ENCODE measurements around the gene NXPE3. TPM values are rescaled to one million over a fixed set of nuclear protein-coding genes. Genes with fewer than 3 reads are reported as not detected.

Gene NXPE3
- total RNA-seq, 1 experiment from 2014 or later, result 5.3 TPM

DNA sequence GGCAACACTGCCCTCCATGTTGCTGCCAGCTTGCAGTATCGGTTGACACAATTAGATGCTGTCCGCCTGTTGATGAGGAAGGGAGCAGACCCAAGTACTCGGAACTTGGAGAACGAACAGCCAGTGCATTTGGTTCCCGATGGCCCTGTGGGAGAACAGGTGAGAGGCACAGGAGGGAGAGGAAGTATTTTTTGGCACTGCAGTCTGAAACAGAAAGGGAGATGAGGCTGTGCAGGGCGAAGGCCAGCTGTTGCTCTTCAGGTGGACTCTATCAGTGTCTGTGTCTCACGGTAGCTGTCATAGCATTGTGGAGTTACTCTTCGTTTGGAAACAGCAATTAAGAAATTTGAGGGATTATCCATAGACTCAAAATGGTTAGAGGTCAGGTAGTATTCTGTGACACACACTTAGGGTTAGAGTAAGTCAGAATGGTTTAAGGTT is 78.3 kb downstream of the NXPE3 start:
- Mint-ChIP-seq H3K36me3 (ENCODE audit: insufficient read depth, unreplicated experiment) (peaks cover 91% of the 10 kb centered on the region), H3K27ac (ENCODE audit: unreplicated experiment) (no peak overlapping the region), H3K4me3 (ENCODE audit: unreplicated experiment) (no peak overlapping the region), H3K9me3 (ENCODE audit: unreplicated experiment) (no peaks in the 10 kb centered on the region), H3K27me3 (ENCODE audit: insufficient read depth, unreplicated experiment) (no peaks in the 10 kb centered on the region), H3K4me1 (ENCODE audit: low read depth, unreplicated experiment) (peaks cover 24% of the 10 kb centered on the region)
- H3K27me3 ChIP-seq (replicated peaks; ENCODE audit: control insufficient read depth, insufficient read depth, low read length), result no peaks in the 10 kb centered on the region
- no peak overlapping the region for H3K4me3 ChIP-seq (ENCODE audit: low read depth, low read length)
- H3K9me3 ChIP-seq, result no peaks in the 10 kb centered on the region
- no peak for DNase-seq
- POLR2A ChIA-PET, result no interaction called here
- BruUV-seq (replicated peaks), result no TSS peak
- TF ChIP-seq, protein P1, sequence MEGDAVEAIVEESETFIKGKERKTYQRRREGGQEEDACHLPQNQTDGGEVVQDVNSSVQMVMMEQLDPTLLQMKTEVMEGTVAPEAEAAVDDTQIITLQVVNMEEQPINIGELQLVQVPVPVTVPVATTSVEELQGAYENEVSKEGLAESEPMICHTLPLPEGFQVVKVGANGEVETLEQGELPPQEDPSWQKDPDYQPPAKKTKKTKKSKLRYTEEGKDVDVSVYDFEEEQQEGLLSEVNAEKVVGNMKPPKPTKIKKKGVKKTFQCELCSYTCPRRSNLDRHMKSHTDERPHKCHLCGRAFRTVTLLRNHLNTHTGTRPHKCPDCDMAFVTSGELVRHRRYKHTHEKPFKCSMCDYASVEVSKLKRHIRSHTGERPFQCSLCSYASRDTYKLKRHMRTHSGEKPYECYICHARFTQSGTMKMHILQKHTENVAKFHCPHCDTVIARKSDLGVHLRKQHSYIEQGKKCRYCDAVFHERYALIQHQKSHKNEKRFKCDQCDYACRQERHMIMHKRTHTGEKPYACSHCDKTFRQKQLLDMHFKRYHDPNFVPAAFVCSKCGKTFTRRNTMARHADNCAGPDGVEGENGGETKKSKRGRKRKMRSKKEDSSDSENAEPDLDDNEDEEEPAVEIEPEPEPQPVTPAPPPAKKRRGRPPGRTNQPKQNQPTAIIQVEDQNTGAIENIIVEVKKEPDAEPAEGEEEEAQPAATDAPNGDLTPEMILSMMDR (IDR thresholded peaks at IDR 0.05; ENCODE audit: insufficient read depth in 1 of 2, low read depth in 1 of 2, low read length in 1 of 2, severe bottlenecking in 1 of 2, unreplicated experiment in 1 of 2), result no peak
- H3K36me3 ChIP-seq (ENCODE audit: control insufficient read depth, insufficient read depth, low read length), result peaks cover 8% of the 10 kb centered on the region
- H3K4me1 ChIP-seq, result peaks cover 28% of the 10 kb centered on the region
- CTCF ChIA-PET, result no interaction called here
- intact Hi-C loops (cut with micrococcal nuclease; ENCODE audit: unreplicated experiment), result no loop called here

DNA sequence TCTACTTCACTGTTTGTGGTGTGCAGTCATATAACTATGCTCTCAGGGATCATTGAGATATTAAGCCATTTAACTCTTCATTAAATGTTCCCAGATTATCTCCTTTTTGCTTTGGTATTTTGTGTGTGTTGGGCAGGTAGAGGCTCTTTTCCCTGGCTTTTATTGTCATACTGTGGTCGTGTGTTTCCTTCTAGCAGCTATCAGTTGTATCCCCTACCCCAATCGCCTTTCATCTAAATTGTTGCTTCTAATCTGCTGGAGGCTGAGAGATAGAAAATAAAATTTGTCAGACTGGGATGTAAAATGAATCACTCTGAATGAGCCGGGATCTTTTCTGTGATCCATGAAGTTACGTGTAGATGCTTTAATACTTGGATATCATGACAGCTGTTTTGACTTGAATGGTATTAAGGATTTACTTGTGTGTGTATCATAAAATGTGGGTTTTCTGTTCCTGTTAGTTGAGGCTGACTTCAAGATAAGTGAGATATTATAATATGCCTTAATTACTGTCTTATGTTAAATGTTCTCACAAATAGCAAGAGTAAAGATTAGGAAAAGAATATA is 79.5 kb downstream of the NXPE3 start:
- Mint-ChIP-seq H3K36me3 (ENCODE audit: insufficient read depth, unreplicated experiment) (peaks cover 80% of the 10 kb centered on the region), H3K9me3 (ENCODE audit: unreplicated experiment) (no peaks in the 10 kb centered on the region), H3K27me3 (ENCODE audit: insufficient read depth, unreplicated experiment) (no peaks in the 10 kb centered on the region), H3K4me3 (ENCODE audit: unreplicated experiment) (no peak overlapping the region), H3K27ac (ENCODE audit: unreplicated experiment) (no peak overlapping the region), H3K4me1 (ENCODE audit: low read depth, unreplicated experiment) (peaks cover 18% of the 10 kb centered on the region)
- CTCF ChIA-PET, result interaction anchor here (0.6 kb wide), 1 partner anchor 7 kb away, joined by 3 read pairs; no protein-coding TSS in a partner anchor
- Histone ChIP-seq H3K4me3 (ENCODE audit: low read depth, low read length) (no peak overlapping the region), H3K4me1 (peaks cover 20% of the 10 kb centered on the region), H3K9me3 (no peaks in the 10 kb centered on the region), H3K27me3 (replicated peaks; ENCODE audit: control insufficient read depth, insufficient read depth, low read length) (no peaks in the 10 kb centered on the region), H3K36me3 (ENCODE audit: control insufficient read depth, insufficient read depth, low read length) (peaks cover 4% of the 10 kb centered on the region)
- no TSS peak for BruUV-seq (replicated peaks)
- TF ChIP-seq, protein P1 (IDR thresholded peaks at IDR 0.05; ENCODE audit: insufficient read depth in 1 of 2, low read depth in 1 of 2, low read length in 1 of 2, severe bottlenecking in 1 of 2, unreplicated experiment in 1 of 2), result no peak
- intact Hi-C loops (cut with micrococcal nuclease; ENCODE audit: unreplicated experiment), result no loop called here
- POLR2A ChIA-PET, result no interaction called here
- no peak for DNase-seq

DNA sequence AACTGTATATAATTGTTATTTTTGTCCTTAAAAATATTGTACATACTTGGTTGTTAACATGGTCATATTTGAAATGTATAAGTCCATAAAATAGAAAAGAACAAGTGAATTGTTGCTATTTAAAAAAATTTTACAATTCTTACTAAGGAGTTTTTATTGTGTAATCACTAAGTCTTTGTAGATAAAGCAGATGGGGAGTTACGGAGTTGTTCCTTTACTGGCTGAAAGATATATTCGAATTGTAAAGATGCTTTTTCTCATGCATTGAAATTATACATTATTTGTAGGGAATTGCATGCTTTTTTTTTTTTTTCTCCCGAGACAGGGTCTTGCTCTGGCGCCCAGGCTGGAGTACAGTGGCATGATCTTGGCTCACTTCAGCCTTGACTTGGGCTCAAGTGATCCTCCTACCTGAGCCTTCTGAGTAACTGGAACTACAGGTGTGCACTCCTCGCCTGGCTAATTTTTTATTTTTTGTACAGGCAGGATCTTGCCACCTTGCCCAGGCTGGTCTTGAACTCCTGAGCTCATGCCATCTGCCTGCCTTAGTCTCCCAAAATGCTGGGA is 81.0 kb downstream of the NXPE3 start:
- Histone ChIP-seq H3K27me3 (replicated peaks; ENCODE audit: control insufficient read depth, insufficient read depth, low read length) (no peaks in the 10 kb centered on the region), H3K9me3 (no peaks in the 10 kb centered on the region), H3K4me3 (ENCODE audit: low read depth, low read length) (no peak overlapping the region), H3K36me3 (ENCODE audit: control insufficient read depth, insufficient read depth, low read length) (peaks cover 4% of the 10 kb centered on the region), H3K4me1 (peaks cover 8% of the 10 kb centered on the region)
- H3K36me3 Mint-ChIP-seq (ENCODE audit: insufficient read depth, unreplicated experiment), result peaks cover 65% of the 10 kb centered on the region
- CTCF ChIA-PET, result no interaction called here
- no peak overlapping the region for H3K27ac Mint-ChIP-seq (ENCODE audit: unreplicated experiment)
- no TSS peak for BruUV-seq (replicated peaks)
- peaks cover 10% of the 10 kb centered on the region for H3K4me1 Mint-ChIP-seq (ENCODE audit: low read depth, unreplicated experiment)
- no peaks in the 10 kb centered on the region for H3K27me3 Mint-ChIP-seq (ENCODE audit: insufficient read depth, unreplicated experiment)
- no peaks in the 10 kb centered on the region for H3K9me3 Mint-ChIP-seq (ENCODE audit: unreplicated experiment)
- POLR2A ChIA-PET, result no interaction called here
- DNase-seq, result no peak
- intact Hi-C loops (cut with micrococcal nuclease; ENCODE audit: unreplicated experiment), result no loop called here
- no peak overlapping the region for H3K4me3 Mint-ChIP-seq (ENCODE audit: unreplicated experiment)
- TF ChIP-seq, protein P1 (IDR thresholded peaks at IDR 0.05; ENCODE audit: insufficient read depth in 1 of 2, low read depth in 1 of 2, low read length in 1 of 2, severe bottlenecking in 1 of 2, unreplicated experiment in 1 of 2), result no peak
